HG03039 (cell line): ENCODE data around the gene LCN1.

Experiments used
- ATAC-seq: cut with Tn5 transposase; IDR thresholded peaks from one replicate; pipeline ENCODE4 v1.9.1; 2021; ENCODE audit warnings: mild to moderate bottlenecking, moderate library complexity; ENCODE audit not compliant: unreplicated experiment

LCN1 gene

GRCh38 chr9:135520916-135521607 is at the start of gene LCN1:
Gene LCN1 (plus strand): TSS chr9:135521440. CDS start chr9:135521498, 58 bp downstream.
- ATAC-seq, result no peak

DNA sequence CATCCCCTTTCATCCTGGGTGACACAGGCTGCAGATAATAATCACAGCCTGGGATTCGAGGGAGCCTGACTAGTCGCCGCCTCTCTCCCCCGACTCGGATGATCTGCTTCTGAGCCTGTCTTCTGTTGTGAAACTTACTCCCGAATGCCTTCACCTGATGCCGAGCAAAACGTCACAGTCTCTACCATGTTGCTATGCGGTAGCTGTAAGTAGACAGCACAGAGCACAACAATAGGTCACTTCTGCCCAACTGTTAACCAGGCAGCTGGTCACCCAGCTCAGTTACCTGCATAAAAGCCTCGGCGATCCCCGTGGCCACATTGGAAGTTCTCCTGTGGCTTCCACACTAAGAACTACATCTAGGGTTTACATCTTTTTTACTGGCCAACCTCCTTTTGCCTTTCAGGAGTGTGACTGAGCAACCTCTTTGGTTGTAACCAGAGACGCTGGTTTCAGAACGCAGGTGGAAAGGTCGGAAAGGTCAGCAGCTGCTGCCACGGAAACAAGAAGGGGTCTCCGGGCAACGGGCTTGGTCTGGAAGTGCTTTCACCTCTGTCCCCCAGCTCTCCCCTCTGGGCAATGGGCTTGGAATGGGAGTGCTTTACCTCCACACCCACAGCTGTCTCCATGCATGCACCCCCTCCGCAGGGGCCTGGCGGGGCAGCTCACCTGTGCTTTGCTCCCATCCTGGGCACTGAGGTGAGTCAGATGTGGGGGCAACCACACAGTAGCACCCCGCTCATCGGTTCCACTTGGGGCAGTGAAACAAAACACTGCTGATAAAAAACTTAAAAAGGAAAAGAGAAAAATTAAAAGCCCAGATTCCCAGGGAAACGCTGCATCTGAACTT is 49.2 kb upstream of the LCN1 start:
- no peak for ATAC-seq

DNA sequence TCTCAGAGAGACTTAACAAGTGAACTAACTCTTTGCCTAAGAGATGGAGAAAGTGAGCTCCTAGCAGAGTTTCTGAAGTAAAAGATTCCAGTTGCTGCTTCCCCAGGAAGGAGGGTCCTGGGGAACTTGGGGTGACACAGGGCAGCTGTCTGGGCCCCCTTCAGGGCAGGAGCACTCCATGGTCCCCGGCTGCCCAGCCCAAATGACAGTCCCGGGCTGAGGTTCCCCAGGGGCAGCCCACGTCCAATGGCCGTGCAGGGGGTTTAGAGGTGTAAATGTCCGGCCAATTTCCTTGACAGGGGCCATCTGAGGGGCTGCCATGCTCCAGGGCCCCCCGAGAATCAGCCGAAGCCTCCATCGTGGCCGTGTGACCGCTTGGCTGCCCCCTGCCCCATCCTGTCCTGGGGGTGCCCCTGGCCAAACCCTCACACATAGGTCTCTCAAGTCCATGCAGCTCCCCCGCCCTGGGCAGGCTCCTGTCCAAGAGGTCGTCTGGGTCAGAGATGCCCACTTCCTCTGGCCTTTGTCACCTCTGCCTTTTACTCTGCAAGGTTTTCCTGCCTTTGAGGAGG is 47.2 kb upstream of the LCN1 start:
- no peak for ATAC-seq

DNA sequence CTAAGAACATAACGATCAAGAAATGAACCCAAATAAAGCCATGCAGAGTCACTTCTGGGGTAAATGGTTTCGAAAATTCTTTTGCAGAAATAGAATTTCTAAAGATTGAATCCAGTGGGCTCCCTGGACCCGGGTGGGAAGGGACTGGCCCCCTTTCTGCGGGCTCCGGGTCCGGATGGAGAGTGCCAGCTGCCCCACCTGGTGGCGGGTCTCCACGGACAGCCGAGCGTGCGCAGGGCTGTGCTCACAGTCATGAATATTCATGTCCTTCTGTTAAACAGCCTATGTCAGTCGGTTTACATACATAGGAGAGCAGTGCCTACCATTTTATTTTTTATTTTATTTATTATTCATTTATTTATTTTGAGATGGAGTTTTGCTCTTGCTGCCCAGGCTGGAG is 46.3 kb upstream of the LCN1 start:
- ATAC-seq, result no peak

DNA sequence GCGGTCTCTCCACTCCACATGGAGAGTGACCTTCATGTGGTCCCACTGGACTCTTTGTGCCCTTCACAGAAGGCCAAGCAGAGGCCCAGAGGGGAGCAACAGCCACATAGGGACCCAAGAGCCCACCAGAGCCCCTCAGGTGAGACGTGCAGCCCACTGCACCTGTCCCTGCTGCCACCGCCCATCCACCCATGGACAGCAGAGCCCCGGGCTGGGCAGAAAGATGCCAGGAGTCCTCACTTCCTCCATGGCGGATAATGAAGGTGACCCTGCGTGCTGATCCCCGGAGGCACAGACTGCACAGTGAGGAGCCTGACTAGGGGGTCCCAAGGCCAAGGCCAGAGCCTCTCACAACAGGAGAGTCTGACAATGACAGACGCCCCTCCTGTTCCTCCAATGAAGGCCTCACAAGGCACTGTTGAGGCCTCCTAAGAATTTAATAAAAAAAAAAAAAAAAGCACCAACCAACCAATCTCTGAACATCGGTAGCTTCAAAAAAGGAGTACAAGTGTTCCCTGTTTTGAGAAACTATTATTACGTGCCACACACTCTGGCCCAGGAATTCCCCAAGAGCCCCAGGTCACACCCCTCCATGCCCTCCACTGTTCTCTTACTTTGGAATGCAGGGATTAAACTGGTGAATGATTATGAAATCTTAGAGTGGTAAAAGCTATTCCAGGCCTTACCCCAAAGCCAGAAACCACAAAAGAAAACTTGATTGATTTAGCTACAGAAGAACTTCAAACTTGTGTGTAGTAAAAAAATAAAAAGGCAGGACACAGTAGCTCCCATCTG is 44.5 kb upstream of the LCN1 start:
- no peak for ATAC-seq

- ATAC-seq, result no peak
Measured at GRCh38 chr9:135478191-135478590, 43.0 kb upstream of the LCN1 start.

DNA sequence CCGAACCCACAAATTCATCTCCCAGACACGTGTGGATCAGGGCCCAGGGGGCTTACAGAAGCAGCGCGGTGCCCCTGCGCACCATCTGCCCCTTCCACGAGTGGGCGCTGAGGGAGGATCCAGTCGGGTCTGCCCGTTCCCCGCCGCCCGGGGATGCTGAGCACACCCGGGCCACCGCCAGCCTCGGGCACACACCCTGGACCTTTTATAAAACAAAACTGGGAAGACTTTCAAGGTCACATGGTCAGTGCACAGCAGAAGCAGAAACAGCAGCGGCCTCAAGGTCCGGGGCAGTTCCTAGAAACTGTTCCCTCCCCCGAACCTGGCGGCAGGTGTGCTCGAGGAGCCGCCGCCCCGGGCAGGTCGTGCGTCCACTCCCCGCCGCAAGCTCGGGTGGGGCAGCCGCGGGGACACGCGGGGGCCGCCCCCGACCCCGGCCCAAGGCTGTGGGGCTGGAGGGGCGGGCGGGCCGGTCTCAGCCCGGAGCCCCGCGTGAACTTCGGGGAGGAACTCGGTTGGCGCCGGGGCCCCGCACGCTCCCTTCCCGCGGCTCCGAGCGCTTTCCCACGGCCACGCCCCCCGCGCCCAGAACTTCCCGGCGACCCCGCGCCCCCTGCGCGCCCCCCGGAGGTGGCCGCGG is 42.3 kb upstream of the LCN1 start:
- no peak for ATAC-seq

- no peak for ATAC-seq
Measured at GRCh38 chr9:135479469-135480052, 41.7 kb upstream of the LCN1 start, which contains the start of gene PPP1R26. Gene PPP1R26 (plus strand): TSS chr9:135479782. CDS start chr9:135484511, 4,729 bp downstream.

DNA sequence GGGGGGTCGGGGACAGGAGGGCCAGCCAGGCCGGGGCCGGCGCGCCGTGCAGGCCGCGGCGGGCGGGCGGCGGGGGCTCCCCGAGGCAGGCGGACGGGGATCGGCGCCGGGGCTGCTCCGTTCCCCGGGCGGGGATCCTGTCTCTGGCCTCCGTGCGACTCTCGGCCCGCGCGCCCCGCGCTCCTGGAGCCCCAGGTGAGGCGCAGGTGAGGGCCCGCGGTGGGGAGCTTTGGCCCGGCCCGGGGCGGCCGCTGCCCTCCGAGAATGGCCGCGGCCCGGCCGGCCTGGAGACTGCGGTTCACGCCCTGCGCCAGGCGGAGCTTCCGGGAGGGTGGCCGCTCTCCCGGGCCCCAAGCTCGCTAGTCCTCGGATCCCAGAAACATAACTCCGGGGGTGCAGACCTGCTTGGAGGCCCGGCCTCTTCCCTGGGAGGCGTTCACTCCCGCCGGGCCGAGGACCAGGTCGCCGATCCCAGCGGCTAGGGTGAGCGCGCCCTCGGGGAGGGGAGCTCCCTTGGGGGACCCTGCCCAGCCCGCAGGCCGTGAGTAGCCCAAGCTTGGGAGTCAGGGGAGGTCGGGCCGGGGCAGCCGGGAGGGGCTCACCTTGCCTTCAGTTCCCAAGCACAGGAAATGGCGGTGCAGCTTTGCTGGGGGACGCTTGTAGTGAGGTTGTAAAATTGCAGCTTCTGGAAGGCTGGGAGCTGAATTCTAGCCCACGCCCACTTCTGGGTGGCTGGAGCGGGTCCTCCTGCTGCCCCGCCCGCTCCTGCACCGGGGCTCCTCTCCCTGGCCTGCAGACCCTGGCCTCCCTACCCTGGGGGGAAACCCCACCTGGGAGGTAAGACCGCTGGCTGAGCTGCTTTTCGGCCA is 40.9 kb upstream of the LCN1 start:
- ATAC-seq, result no peak

DNA sequence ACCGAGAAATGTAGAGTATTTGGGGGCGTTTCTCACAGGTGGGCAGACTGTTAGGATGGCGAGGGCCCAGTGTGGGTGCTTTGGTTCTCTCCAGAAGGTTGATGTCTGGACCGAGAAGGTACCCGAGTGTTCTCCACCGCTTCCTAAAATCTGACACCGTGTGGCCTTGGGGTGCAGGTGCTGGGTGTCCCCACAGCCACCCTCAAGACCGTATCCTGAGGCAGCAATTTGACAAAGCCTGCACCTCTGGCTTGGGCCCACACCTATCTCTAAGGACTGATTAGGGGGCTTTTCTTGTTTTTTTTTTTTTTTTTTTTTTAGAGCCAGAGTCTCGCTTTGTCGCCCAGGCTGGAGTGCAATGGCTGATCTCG is 40.3 kb upstream of the LCN1 start:
- ATAC-seq, result no peak

DNA sequence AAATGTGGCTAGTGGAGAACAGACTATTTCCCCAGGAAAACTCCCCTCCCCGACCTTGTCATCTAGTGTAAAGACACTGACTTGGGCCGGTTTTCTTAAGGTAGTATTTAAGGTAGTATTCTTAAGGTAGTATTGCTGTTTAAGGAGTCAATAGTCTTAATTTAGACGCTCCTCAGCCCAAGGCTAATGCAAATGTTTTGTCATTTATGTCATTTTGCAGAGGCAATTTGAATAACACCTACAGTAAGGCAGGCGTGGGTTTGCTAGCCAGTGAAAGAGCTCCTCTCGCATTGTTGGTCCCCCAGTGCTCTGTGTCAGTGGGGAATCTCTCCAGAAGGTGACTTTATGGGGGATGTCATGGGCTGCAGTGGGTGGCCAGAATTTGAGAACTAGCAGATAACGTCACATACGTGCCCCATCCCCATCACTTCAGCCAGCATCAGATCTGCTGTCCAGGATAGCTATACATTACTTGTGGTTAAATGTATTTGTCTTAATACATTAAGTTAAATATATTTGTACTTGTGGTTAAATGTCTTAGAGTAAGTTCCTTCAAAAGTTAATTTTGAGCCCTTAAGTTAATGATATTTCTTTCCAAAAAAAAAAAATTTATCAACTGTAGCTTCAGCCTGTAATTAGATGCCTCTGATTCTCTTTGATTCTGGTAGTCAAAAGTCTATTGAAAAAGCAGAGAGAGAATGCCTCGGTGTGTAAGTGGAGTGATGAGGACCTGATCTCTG is 39.1 kb upstream of the LCN1 start:
- no peak for ATAC-seq

GRCh38 chr9:135484460-135485277 is 36.6 kb upstream of the LCN1 start:
- no peak for ATAC-seq

GRCh38 chr9:135485385-135485784 is 35.9 kb upstream of the LCN1 start:
- no peak for ATAC-seq

DNA sequence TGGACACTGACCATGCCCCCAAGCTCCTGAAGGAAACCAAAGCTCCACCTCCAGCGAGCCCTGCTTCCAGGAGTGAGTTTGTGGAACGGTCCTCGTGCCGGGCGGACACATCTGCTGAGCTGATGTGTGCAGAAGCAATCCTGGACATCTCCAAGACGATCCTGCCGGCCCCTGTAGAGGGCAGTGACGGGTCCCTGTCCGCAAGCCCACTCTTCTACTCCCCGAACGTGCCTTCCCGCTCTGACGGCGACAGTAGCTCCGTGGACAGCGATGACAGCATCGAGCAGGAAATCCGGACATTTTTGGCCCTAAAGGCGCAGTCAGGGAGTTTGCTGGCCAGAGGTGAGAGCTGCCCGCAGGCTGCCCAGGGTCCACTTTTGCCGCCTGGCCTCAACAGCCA is 35.4 kb upstream of the LCN1 start:
- ATAC-seq, result no peak

DNA sequence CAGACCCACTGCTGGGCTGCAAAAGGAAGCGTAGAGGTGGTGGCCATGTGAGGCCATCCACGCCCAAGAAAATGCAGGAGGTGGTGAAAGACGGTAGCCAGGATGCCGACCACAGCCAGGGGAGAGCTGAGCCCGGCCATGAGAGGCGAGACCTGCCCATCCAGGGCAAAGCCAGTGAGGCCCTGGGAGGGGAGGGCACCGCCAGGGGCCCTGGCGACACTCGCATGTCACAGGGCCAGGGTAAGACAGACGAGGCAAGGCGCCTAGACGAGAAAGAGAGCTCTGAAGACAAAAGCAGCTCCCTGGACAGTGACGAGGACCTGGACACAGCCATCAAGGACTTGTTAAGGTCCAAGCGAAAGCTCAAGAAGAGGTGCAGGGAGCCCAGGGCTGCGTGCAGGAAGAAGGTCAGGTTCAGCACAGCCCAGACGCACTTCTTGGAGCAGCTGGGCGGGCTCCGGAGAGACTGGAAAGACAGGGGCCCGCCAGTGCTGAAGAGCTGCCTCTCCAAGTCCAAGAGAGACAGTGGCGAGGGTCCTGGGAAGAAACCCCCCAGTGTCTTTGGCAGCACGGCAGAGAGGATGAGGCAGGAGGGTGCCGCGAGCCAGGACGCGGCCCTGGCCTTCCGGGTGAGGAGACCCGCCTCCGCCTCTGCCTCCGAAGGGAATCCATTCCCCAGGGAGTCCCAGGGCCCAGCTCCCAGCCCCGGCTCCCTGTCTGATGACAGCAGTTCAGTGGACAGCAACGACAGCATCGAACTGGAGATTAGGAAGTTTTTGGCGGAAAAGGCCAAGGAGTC is 34.8 kb upstream of the LCN1 start:
- no peak for ATAC-seq

GRCh38 chr9:135487281-135488012 is 33.8 kb upstream of the LCN1 start:
- no peak for ATAC-seq
